GM19397 (cell line): ENCODE data around the gene RILP.

Experiments used
- ATAC-seq: cut with Tn5 transposase; IDR thresholded peaks from one replicate; pipeline ENCODE4 v1.9.1; 2021; ENCODE audit warnings: mild to moderate bottlenecking, moderate library complexity; ENCODE audit not compliant: unreplicated experiment

The RILP gene

GRCh38 chr17:1648173-1648962 is 1.3 kb downstream of the RILP start:
- ATAC-seq: peak; percentile 3

GRCh38 chr17:1647802-1648171 is 1.9 kb downstream of the RILP start:
- no peak for ATAC-seq

- ATAC-seq: no peak
Observed at GRCh38 chr17:1646199-1646875, 3.3 kb downstream of the RILP start.

- no peak for ATAC-seq
Observed at GRCh38 chr17:1645207-1646171, 4.2 kb downstream of the RILP start, which contains the start of gene SCARF1. Gene SCARF1 (minus strand): TSS chr17:1645732. CDS start chr17:1645697, 35 bp downstream.

- no peak for ATAC-seq
Observed at GRCh38 chr17:1644493-1645206, 5.0 kb downstream of the RILP start.

- ATAC-seq: no peak
Observed at GRCh38 chr17:1643999-1644492, 5.6 kb downstream of the RILP start.

GRCh38 chr17:1643293-1643998 is 6.2 kb downstream of the RILP start:
- ATAC-seq: no peak

GRCh38 chr17:1641065-1641403 is 8.6 kb downstream of the RILP start:
- no peak for ATAC-seq

GRCh38 chr17:1640329-1641064 is 9.2 kb downstream of the RILP start:
- no peak for ATAC-seq

- ATAC-seq: no peak
Observed at GRCh38 chr17:1639549-1640180, 10.0 kb downstream of the RILP start.

- ATAC-seq: no peak
Observed at GRCh38 chr17:1638624-1639300, 10.9 kb downstream of the RILP start.

- ATAC-seq: no peak
Observed at GRCh38 chr17:1638171-1638590, 11.5 kb downstream of the RILP start.

- ATAC-seq: no peak
Observed at GRCh38 chr17:1636732-1637285, 12.9 kb downstream of the RILP start.

- ATAC-seq: no peak
Observed at GRCh38 chr17:1635675-1636465, 13.8 kb downstream of the RILP start.

- ATAC-seq: no peak
Observed at GRCh38 chr17:1634841-1635650, 14.6 kb downstream of the RILP start.

GRCh38 chr17:1630662-1631061 is 19.0 kb downstream of the RILP start:
- no peak for ATAC-seq
